Stimulated activated CD8-positive, alpha-beta memory T cell treated with anti-CD3 and anti-CD28 coated beads, Interleukin-4, amount 100 ng/mL, for 48 hours (primary cell): ENCODE results near the gene C15orf39.
A peak's percentile ranks its signal among the peaks of the same experiment; 100 is the strongest.
"Not testable (repeated sequence)": the region's sequence is repeated elsewhere in the genome, so short reads cannot be mapped to it uniquely, and the experiment has no call there.

ENCODE experiments used
- DNase-seq: peaks from one replicate; pipeline ENCODE4 v3.0.0-alpha.2; 2020

The C15orf39 gene

GRCh38 chr15:75201616-75202250 lies at the start of gene C15orf39:
Gene C15orf39 (plus strand): TSS chr15:75201882. CDS start chr15:75206049, 4,167 bp downstream.
- peak; percentile 81 for DNase-seq

- DNase-seq, result no peak
Observed at GRCh38 chr15:75152382-75153079, 49.2 kb upstream of the C15orf39 start.

GRCh38 chr15:75153087-75153486 lies 48.6 kb upstream of the C15orf39 start:
- no peak for DNase-seq

GRCh38 chr15:75153565-75154276 lies 48.0 kb upstream of the C15orf39 start:
- no peak for DNase-seq

- no peak for DNase-seq
Observed at GRCh38 chr15:75154461-75155062, 47.1 kb upstream of the C15orf39 start.

- no peak for DNase-seq
Observed at GRCh38 chr15:75156326-75157215, 45.1 kb upstream of the C15orf39 start.

GRCh38 chr15:75158402-75158801 lies 43.3 kb upstream of the C15orf39 start:
- DNase-seq, result no peak

- DNase-seq, result no peak
Observed at GRCh38 chr15:75159244-75159643, 42.4 kb upstream of the C15orf39 start.

- no peak for DNase-seq
Observed at GRCh38 chr15:75161106-75161916, 40.4 kb upstream of the C15orf39 start.

- DNase-seq, result no peak
Observed at GRCh38 chr15:75161917-75162414, 39.7 kb upstream of the C15orf39 start.

- DNase-seq, result no peak
Observed at GRCh38 chr15:75163150-75163564, 38.5 kb upstream of the C15orf39 start.

GRCh38 chr15:75164625-75165350 lies 36.9 kb upstream of the C15orf39 start:
- no peak for DNase-seq

GRCh38 chr15:75166489-75167063 lies 35.1 kb upstream of the C15orf39 start:
- DNase-seq, result not testable (repeated sequence)

- peak; percentile 55 for DNase-seq
Observed at GRCh38 chr15:75167588-75168350, 33.9 kb upstream of the C15orf39 start.

GRCh38 chr15:75168374-75168773 lies 33.3 kb upstream of the C15orf39 start:
- no peak for DNase-seq

GRCh38 chr15:75170203-75170602 lies 31.5 kb upstream of the C15orf39 start:
- DNase-seq, result no peak

- DNase-seq, result no peak
Observed at GRCh38 chr15:75170711-75171341, 30.9 kb upstream of the C15orf39 start.

- peak; percentile 49 for DNase-seq
Observed at GRCh38 chr15:75171408-75171807, 30.3 kb upstream of the C15orf39 start.

GRCh38 chr15:75172284-75172820 lies 29.3 kb upstream of the C15orf39 start:
- DNase-seq, result no peak
